KBM-7 (cell line): ENCODE measurements around the gene CDT1.
"Not testable (repeated sequence)": the region's sequence is repeated elsewhere in the genome, so short reads cannot be mapped to it uniquely, and the experiment has no call there.

Experiments used
- DNase-seq: peaks from one replicate; pipeline ENCODE4 v3.0.0-alpha.2; 2015
- in situ Hi-C: fragments of 300-500 bp; cut with MboI; formaldehyde crosslinking; loops from 2 replicates; pipeline ENCODE4 v1.14.3; 2020; ENCODE audit warnings: low sequenced_read_pairs, low pct_unique_long_range_greater_than_20kb, mixed read lengths

Gene CDT1

GRCh38 chr16:88767546-88768070, 36.0 kb upstream of the CDT1 start:
- in situ Hi-C loops, result no loop called here
- no peak for DNase-seq

GRCh38 chr16:88768071-88768783, 35.4 kb upstream of the CDT1 start:
- in situ Hi-C loops, result no loop called here
- DNase-seq, result no peak

- DNase-seq, result peak; percentile 61
- in situ Hi-C loops, result no loop called here
Measured at GRCh38 chr16:88769617-88770460, 33.8 kb upstream of the CDT1 start.

- DNase-seq, result peak; percentile 97
- in situ Hi-C loops, result no loop called here
Measured at GRCh38 chr16:88770461-88771293, 32.9 kb upstream of the CDT1 start.

GRCh38 chr16:88771294-88771772, 32.3 kb upstream of the CDT1 start:
- in situ Hi-C loops, result no loop called here

GRCh38 chr16:88771781-88772180, 31.8 kb upstream of the CDT1 start:
- DNase-seq, in situ Hi-C loops: not testable (repeated sequence)

More at GRCh38 chr16:88771294-88771772, 32.3 kb upstream of the CDT1 start:
- no peak for DNase-seq

- DNase-seq, result no peak
- in situ Hi-C loops, result no loop called here
Measured at GRCh38 chr16:88772871-88773811, 30.4 kb upstream of the CDT1 start.

- in situ Hi-C loops, result no loop called here
- no peak for DNase-seq
Measured at GRCh38 chr16:88773812-88774291, 29.7 kb upstream of the CDT1 start.

- no peak for DNase-seq
- in situ Hi-C loops, result no loop called here
Measured at GRCh38 chr16:88774544-88775393, 28.8 kb upstream of the CDT1 start.

- in situ Hi-C loops, result no loop called here
Measured at GRCh38 chr16:88775825-88776224, 27.8 kb upstream of the CDT1 start.

GRCh38 chr16:88777471-88778270, 25.9 kb upstream of the CDT1 start:
- in situ Hi-C loops, result no loop called here
- no peak for DNase-seq

More at GRCh38 chr16:88775825-88776224, 27.8 kb upstream of the CDT1 start:
- DNase-seq, result no peak

- in situ Hi-C loops, result no loop called here
Measured at GRCh38 chr16:88778271-88778525, 25.4 kb upstream of the CDT1 start.

GRCh38 chr16:88778541-88779065, 25.0 kb upstream of the CDT1 start:
- in situ Hi-C loops, result no loop called here
- DNase-seq, result no peak

More at GRCh38 chr16:88778271-88778525, 25.4 kb upstream of the CDT1 start:
- no peak for DNase-seq

GRCh38 chr16:88779406-88780141, 24.0 kb upstream of the CDT1 start:
- in situ Hi-C loops, result no loop called here
- no peak for DNase-seq

GRCh38 chr16:88780142-88781062, 23.2 kb upstream of the CDT1 start:
- no peak for DNase-seq
- in situ Hi-C loops, result no loop called here
